HEK293 (cell line): Measurements from ENCODE around the gene FBRSL1.

Experiments
- ZBTB44 ChIP-seq: fragments of 450-650 bp; IDR thresholded peaks from 2 replicates; pipeline ENCODE4 v1.5.1; 2018; ENCODE audit warnings: missing biosample characterization, mild to moderate bottlenecking, missing genetic modification characterization
- TF ChIP-seq, protein P1 (sequence below): fragments of 450-650 bp; formaldehyde crosslinking; IDR thresholded peaks from 2 replicates; pipeline ENCODE4 v1.5.1; 2016; ENCODE audit warnings: missing biosample characterization, missing genetic modification characterization

DNA sequence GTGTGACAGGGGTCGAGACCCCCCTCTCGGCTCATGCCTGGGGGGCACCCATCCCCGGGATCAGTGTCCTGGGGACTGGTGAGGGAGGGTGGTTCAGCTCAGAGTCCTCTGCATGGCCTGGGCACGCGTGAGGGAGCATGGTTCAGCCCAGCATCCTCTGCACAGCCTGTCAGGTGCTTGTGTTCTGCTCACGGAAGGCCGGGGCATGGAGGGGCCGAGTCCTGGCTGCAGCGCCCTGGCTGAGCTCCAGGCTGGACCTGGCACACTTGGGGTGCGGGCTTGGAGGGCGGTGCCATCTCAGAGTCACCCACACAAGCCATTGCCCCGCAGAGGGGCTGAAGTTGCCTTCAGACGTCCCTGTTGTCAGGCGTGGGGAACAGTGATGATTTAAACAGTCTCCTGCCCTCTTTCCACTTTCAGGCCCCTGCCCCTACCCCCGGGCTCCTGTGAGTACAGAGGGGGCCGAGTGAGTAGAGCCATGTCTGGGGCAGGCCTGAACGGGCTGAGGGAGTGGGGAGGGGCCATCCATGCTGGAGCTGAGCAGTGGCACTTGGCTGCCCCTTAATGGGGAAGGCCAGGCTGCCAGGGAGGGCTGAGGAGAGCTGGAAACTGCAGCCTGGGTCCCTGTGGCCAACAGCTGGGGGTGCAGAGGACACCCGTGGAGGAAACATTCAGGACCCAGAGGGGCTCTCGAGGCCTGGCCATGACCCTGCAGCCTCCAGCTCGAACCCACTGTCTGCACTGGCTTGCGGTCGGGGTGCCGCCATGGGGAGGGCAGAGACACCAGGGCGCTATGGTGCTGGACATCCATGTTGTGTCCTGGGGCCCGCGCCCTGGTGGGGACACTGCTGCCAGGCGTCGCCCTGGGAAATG, 22.5 kb downstream of the FBRSL1 start:
- TF ChIP-seq, protein P1, sequence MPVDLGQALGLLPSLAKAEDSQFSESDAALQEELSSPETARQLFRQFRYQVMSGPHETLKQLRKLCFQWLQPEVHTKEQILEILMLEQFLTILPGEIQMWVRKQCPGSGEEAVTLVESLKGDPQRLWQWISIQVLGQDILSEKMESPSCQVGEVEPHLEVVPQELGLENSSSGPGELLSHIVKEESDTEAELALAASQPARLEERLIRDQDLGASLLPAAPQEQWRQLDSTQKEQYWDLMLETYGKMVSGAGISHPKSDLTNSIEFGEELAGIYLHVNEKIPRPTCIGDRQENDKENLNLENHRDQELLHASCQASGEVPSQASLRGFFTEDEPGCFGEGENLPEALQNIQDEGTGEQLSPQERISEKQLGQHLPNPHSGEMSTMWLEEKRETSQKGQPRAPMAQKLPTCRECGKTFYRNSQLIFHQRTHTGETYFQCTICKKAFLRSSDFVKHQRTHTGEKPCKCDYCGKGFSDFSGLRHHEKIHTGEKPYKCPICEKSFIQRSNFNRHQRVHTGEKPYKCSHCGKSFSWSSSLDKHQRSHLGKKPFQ (tag by site-specific recombination) = no peak
- no peak for TF ChIP-seq ZBTB44
